NB4 (cell line): ENCODE data around the gene LGALS3BP.

Experiments
- DNase-seq: peaks from one replicate; pipeline ENCODE4 v3.0.0; 2010; ENCODE audit warnings: low read depth
- H3K4me3 ChIP-seq: one replicate; pipeline ENCODE4 v1.5.1; 2011; ENCODE audit warnings: mild to moderate bottlenecking, low read depth, low read length, moderate library complexity
- CTCF ChIP-seq: IDR thresholded peaks from one replicate; pipeline ENCODE4 v1.5.1; 2012; ENCODE audit warnings: low read depth, low read length
- MYC ChIP-seq: IDR thresholded peaks from 2 replicates; pipeline ENCODE4 v1.6.1; 2011; ENCODE audit warnings: low read depth, low read length
- POLR2A ChIP-seq: IDR thresholded peaks from 2 replicates; pipeline ENCODE4 v1.6.1; 2011; ENCODE audit warnings: mild to moderate bottlenecking; ENCODE audit not compliant: insufficient read length; ENCODE audit errors: extremely low read depth
- TF ChIP-seq, protein P1 (sequence below): IDR thresholded peaks from 2 replicates; pipeline ENCODE4 v1.6.1; 2011; ENCODE audit warnings: low read depth, low read length

The LGALS3BP gene

DNA sequence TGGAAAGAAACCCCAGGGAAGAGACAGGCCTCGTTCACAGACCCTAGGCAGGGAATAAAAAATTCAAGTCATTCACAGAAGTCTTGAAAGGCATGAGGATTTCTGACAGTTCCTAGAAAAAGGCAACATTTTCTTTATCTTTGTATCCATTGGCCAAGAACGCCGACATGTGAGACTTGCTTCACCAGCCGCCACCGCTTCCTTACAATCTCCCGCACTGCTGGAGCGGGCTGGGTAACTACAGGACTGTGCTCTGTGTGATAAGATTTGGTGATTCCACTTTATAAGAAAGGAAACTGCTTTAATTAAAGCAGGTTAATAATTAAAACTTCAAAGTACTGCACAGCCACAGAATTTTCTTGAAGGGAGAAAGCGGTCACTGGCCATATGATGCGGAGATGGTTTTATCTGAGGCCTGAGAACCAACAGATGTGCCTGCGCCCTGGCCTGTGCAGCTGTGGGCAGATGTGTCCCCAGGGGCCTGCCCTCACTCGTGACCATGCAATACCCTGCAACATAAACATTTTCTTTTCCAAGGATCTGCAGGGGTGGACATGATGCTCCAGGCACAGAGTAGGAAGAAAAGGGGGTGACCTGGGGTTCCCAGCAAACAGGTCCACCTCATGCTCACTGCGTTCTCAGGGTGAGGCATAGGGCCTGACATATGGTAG lies 13.0 kb upstream of the LGALS3BP start:
- H3K4me3 ChIP-seq: no peak overlapping the region

GRCh38 chr17:78991906-78992532 lies 12.3 kb upstream of the LGALS3BP start:
- TF ChIP-seq MYC (no peak), POLR2A (no peak), CTCF (no peak)
- TF ChIP-seq, protein P1, sequence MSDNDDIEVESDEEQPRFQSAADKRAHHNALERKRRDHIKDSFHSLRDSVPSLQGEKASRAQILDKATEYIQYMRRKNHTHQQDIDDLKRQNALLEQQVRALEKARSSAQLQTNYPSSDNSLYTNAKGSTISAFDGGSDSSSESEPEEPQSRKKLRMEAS: no peak
- no peak overlapping the region for H3K4me3 ChIP-seq
- no peak for DNase-seq

More for the DNA sequence above, 13.0 kb upstream of the LGALS3BP start:
- DNase-seq: no peak
- TF ChIP-seq CTCF (no peak), MYC (no peak), POLR2A (no peak)
- TF ChIP-seq, protein P1: no peak

DNA sequence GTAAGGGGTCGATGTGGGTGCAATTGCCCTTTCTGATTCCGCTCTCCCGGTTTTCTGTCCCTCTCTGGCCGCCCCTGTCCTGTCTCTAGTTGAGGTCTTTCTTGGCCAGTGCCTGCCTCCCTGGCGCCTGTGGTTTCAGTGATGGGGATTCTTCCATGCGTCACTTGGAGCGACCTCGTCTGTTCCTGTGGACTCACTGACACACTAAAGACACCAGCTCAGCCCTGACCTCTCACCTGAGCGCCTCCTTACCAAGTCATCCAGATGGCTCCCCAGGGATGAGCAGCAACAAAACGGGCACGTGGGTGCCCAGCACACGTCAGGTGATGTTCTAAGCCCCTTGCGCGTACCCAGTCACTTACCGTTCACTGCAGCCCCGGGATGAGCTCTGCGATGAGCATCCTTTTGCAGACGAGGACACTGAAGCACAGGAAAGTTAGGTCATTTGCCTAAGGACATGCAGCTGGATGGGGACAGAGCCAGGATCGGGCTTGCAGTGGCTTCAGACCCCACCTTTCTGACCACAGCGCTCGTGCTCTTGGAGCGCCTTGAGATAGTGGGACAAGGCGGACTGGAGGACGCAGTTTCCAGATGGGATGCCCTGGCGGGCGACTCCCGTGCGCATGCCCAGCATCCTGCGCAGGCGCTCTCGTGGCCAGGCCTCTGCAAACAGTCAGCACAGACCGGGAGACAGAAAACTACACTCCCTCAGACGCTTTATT lies 11.5 kb upstream of the LGALS3BP start:
- TF ChIP-seq CTCF (no peak), POLR2A (no peak), MYC (no peak)
- TF ChIP-seq, protein P1: no peak
- H3K4me3 ChIP-seq: no peak overlapping the region
- DNase-seq: no peak

DNA sequence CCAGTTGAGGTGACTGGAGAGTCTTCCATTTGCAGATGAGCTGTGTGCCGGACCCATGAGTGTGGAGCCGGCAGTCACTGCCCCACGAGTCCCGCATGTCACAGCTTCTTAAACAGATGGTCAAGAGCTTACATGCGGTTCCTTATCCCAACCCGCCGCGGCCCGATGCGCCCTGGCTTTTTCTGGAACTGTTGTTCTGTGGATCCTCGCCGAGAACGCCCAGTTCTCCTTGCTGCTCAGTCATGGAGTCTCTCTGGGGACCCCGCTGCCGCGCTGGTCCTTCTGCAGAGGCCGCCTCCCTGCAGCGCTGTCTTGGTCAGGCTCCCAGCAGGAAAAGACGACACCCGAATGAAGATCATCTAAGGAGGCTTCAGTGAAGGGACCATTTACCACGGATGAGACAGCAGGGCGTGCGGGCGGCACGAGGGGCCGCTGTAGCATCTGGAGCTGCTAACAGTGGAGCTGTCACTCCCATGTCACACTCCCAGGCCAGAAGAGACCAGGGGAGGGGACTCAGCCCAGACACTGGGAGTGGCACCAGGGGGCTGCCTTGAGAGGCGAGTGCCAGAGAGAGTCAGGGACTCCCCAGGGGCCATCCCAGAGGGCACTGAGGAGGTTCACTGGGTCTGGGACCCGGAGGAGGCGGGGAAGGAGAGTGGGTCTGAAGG lies 10.8 kb upstream of the LGALS3BP start:
- DNase-seq: no peak
- TF ChIP-seq, protein P1: no peak
- TF ChIP-seq CTCF (no peak), MYC (no peak), POLR2A (no peak)
- no peak overlapping the region for H3K4me3 ChIP-seq

- DNase-seq: no peak
- TF ChIP-seq MYC (no peak), CTCF (no peak), POLR2A (no peak)
- TF ChIP-seq, protein P1: no peak
- H3K4me3 ChIP-seq: no peak overlapping the region
Measured at GRCh38 chr17:78988152-78988551, 8.4 kb upstream of the LGALS3BP start.
